DMS79 treated with DMSO at 0.1 percent for 48 hours (cell line): ENCODE data around the gene BACE2.
"Not testable (repeated sequence)": the region's sequence is repeated elsewhere in the genome, so short reads cannot be mapped to it uniquely, and the experiment has no call there.

Source experiments
- DNase-seq: peaks from one replicate; lab custom pipeline; 2025; lab: John Stamatoyannopoulos, UW

Gene BACE2

DNA sequence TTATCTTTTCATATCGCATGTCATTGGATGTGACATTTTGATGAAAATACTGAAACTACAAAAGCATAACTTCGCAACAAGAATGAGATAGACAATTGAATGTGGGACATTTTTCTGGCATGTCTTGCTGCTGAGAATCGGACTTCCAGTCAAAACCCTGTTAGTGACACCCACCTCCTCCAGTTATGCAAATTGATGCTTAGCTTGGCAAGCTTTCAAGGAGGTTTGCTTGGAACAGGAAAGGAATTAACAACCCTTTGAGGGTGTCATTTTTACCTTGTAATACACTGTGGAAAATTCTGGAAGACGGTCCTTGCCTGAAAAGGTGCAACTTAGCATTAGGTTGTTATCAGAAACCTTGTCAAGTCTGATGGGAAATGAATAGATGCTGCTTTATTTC is 109.9 kb downstream of the BACE2 start:
- DNase-seq, result no peak

GRCh38 chr21:41280115-41280919 is 112.4 kb downstream of the BACE2 start:
- no peak for DNase-seq

DNA sequence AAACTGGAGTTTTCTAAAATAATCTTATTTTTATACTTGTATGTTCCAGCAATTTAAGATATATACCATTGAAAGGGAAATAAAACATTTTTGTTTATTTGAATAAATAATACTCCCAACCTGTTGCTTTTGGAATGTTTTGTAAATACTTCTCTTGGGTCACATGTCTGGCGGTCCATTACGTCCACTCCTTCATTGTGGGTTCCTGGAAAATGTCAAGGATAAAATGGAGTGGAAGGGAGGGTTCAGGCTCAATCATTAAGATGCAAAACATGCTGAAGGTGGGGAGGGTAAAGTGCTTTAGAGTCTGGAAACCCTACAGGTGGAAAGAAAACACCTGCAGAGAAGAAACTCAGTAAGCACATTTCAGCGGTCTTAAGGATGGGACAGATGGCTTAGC is 114.5 kb downstream of the BACE2 start:
- no peak for DNase-seq

GRCh38 chr21:41283211-41283818 is 115.4 kb downstream of the BACE2 start:
- peak; percentile 78 for DNase-seq

DNA sequence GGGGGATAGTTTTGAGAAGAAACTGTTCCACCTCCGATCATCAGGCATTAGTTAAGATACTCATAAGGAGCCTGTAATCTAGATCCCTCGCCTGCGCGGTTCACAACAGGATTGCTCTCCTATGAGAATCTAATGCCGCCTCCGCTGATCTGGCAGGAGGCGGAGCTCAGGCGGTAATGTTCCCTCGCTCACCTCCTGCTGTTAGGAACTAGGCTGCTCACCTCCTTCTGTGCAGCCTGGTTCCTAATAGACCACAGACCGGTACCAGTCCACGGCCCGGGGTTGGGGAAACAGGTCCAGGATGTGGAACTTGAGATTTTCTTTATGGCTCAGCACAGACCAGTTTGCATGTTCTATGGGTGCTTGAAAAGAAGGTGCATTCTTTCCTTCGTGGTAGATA is 121.5 kb downstream of the BACE2 start:
- no peak for DNase-seq

DNA sequence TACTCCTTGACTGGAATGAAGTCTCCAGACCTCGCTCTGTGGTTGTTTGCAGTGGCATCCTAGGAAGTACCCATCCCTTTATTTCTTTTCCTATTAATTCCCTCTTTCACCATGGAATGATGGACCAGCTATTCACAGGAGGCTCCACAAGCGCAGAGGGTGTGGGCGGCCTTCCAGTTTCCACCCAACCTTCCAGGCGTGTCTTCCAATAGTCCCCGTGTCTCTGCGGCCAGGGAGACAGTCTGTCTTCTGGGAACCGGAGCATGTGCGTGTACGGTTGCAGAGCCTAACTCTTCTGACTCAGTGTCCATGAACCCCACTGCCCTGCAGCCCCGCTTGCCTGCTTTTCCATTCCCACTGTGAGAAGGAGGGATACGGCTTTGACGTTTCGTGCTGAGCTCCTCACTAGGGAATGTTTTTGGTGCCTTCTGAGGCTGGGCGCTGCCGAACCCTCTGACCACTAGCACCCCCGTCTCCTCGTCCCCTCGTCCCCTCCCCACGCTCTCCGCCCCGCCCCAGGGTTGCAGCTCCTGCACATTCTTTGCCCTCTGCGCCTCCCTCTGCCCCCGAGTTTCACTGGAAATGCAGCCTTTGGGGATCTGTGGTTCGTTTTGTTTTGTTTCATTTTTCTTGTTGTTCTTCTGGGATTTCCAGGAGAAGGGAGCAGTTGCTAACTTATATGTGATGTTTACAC is 122.3 kb downstream of the BACE2 start:
- DNase-seq, result no peak

GRCh38 chr21:41294548-41295231 is 126.7 kb downstream of the BACE2 start:
- no peak for DNase-seq

DNA sequence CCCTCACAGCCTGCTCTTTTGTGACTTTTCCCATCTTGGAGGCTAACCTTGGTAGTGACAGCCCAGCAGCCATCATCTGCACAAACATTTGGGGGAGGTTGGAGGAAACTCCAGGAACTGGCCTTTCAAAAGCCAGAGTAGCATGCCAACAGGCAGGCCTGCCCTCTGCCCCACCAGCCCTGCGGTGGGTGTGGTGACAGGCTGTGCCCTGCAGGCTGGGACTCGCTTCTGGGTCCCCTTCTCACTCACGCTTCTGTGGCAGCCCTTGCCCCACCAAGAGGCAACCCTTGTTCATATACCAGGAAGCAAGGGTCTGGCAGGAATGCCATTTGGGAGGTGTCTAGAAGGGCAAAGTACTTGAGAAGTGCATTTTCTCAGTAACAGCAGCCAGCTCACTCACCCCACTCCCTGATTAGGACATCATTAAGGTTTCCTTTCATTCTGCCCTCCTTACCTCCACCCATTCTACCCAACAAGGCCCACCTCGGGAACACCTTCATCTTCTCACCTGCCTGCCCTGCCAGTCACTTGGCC is 127.8 kb downstream of the BACE2 start:
- no peak for DNase-seq

DNA sequence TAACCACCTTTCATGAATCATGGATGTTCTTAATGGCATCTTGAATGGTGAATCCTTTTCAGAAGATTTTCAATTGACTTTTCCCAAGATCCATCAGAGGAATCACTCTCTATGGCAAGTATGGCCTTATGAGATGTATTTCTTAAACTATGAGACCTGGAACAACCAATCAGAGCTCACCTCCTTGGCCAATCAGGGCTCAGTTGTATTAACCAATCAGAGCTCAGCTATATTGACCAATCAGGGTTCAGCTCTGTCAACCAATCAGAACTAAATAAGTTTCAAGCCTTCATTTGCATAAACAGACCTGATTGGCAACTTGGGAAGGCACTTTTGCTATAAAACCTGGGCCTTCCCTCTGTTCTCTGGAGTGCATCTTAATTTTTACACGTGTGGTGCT is 135.0 kb downstream of the BACE2 start:
- no peak for DNase-seq

GRCh38 chr21:41304068-41304720 is 136.2 kb downstream of the BACE2 start:
- DNase-seq, result no peak

DNA sequence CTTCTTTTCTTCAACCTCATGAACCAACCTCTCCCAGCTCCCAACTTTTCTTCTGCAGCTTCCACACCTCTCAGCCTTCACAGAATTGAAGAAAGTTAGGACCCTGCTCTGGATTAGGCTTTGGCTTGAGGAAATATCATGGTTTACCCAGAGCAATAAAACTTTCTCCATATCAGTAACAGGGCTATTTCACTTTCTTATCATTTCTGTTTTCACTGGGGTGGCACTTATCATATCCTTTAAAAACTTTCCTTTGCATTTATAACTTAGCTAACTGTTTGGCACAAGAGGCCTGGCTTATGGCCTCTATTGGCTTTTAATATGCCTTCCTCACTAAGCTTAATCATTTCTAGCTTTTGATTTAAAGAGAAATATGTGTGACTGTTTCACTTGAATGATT is 139.3 kb downstream of the BACE2 start:
- DNase-seq, result no peak

DNA sequence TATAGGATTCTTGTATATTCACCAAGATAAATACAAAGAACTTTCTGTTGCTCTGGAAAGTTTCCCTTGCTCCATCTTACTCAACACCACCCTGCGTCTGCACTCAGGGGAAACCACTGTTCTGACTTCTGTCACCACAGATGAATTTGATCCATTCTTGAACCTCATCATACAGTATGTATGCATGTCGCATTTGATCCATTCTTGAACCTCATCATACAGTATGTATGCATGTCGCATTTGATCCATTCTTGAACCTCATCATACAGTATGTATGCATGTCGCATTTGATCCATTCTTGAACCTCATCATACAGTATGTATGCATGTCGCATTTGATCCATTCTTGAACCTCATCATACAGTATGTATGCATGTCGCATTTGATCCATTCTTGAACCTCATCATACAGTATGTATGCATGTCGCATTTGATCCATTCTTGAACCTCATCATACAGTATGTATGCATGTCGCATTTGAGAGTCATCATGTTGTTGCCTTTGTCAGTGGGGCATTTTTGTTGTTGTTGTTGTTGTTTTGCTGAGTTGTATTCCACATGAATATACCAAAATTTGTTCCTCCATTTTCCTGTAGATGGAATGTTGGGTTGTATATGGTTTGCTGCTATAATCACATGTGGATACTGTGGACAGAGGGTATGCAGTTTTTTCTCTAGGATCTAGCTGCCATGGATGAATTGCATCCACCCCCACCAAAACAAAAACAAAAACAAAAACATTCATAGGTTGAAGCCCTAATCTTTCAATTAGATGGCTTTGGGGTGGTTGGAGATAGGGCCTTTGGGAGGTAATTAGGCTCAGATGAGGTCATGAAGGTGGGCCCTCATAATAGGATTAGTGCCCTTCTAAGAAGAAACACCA is 145.6 kb downstream of the BACE2 start:
- DNase-seq, result not testable (repeated sequence)

GRCh38 chr21:41315726-41316125 is 147.8 kb downstream of the BACE2 start:
- DNase-seq, result no peak

DNA sequence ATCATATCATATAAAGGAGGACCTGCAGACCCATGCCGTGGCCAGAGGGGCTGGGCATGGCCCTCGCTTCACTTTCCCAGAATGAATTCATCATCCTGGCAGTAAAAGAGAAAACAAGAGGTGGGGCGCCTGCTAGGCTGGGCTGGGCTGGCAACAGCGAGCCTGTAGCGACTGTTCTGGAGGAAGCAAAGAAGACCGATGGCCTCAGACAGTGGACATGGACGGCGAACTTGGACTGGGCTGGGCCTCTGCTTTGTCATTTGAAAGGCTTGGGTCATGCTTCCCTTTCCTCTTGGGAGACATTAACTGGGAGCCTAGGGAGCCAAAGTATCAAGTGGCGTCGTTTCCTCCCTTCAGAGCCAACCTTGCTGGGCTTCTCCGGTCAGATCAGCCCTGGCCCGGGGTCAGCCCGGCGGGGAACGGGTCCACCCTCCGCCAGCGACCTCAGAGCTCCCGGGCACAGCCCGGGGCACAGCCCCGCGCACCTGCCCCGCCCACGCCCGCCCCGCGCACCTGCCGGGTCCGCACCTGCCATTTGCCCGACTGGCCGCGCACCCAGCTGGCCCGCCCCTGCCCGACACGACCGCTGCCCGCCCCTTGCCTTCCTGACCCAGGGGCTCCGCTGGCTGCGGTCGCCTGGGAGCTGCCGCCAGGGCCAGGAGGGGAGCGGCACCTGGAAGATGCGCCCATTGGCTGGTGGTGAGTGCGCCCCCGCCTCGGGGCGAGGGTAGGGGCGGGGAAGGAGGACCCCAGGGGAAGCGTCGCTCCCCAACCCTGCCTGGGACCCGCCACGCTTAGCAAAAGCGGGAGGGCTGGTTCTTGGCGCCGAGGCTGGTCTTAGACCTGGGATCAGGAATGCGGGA is 148.5 kb downstream of the BACE2 start, which contains the start of gene FAM3B:
FAM3B (plus strand) TSS at position 602 of the 863 bp plus-strand sequence; CDS start at position 681, 79 bp downstream.
- DNase-seq, result peak; percentile 69

DNA sequence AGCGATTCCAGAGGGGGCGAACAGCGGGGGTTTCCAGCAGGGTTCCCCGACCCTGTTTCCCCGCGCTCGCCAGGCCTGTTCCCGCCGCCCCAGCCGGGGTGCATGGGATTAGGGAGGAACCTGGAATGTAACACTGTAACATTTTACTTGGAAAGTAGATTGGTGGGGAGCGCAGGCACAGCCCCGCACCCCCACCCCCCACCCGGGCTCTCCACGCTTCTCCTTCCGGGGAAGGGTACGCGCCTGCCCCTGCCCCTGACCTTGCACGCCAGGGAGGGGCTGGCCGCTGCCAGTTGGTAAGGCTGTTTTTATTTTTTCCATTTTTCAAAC is 149.1 kb downstream of the BACE2 start:
- DNase-seq, result no peak

DNA sequence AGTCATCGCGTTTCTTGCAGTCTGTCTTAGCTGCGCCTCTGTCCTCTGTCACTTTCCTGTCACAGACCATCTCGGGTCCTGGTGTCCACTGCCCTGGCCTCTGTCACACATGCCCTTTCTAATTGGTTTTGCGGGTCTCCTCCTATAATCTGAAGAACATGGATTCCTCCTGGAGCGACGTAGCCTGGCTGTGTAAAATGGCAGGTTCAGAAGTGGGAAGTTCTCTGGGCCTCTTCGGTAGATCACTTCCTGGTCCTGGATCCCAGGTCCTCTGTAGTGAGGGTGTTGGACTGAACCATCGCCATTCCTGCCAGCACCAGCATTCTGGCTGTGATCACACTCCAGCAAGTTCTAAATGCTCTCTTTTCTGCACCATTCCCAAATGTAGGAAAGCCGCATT is 149.5 kb downstream of the BACE2 start:
- no peak for DNase-seq

DNA sequence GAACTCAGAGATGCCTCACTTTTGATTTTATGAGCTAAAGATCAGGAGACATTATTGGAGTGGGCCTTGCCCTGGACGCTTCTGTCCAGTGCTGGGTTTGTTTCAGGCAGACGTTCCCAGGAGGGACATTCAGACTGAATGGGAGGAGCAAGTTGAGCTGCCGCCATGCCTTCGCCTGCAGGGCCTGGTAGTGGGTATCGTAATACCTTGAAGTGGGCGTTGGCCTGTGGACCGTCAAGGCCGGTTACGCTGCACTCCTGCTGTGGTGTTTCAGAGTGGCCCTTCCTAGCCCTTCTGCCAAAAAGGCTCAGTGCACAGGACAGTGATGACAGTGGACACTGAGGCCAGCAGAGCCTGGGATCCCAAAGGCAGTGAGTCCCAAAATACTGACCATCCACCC is 150.3 kb downstream of the BACE2 start:
- no peak for DNase-seq

- no peak for DNase-seq
These were observed 151.3 kb downstream of the BACE2 start for GRCh38 chr21:41319273-41319672.

DNA sequence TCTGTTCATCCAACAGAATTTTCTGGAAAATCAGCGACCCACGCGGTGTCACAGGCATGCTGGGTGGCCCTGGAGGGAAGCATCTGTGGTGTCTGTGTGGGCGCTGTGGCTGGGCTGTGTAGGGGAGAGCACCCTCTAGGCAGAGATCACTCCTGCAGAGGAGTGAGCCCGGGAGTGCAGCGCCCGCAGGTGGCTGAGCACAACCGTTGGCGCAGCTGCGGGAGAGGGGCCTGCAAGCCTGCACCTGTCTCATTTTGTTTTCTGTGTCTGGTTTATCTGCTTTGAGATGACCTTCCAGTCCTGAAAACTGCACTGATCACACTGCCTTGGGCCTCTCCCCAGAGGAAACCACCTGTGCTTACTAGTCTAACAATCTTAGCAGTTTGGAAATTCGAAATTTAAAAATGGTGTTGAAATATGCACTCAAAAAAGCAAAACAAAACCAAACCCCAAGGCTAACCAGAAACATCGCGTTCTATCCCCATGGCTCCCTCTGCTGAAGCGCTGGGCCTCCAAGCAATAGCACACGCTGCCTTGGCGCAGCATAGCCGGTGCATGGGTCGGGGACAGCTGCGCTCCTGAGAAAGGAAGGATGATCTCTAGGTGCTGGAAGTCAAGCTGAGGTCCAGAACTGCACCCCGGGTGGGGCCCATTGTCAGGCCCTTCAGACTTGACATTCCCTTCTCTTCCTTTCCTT is 153.4 kb downstream of the BACE2 start:
- DNase-seq, result no peak
